ENCODE results near the gene PRAC1.

Gene PRAC1

DNA sequence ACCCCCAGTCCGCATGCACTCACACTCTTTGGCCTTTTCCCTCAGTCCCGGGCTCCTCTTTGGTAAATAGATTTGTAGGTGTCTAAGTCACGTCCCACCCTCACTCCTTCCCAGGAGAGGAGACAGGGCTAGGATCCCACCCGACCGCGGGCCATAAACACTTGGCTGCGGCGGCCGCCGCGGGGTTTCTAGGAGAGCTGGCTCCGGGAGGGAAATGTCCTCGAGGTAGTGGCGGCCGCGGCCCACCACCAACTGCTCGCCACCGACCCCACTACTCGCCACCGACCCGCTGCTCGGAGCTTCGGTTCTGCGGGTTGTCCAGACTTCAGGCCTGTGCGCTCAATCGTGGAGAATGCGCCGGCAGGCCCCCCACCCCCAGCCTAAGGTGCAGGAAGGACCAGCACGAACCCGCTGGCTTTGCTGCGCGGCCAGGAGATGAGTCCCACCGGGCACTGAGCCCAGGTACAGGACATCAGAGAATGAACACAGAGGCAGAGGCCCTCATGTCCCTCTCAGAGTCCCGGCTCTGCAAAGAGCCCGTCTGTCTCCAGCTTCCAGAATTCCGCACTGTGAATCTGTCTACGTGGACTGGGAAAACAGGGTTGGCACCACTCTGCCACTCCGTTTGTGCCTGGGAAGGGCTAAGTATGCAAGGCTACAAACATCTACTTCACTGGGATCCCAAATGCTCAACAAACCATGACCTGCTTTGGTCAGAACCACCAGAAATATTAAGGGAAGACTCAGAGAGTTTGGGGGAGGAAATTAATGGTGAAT is 3.2 kb upstream of the PRAC1 start:
- DNase-seq: no peak
- no peak; the same call in 1 of the 2 replicates for TF ChIP-seq EZH2phosphoT487 (IDR thresholded peaks at IDR 0.05; ENCODE audit: low read length)
- peak; percentile 37 for TF ChIP-seq EZH2 (optimal IDR thresholded peaks at IDR 0.05; ENCODE audit: low read depth, low read length)
- H3K4me2 ChIP-seq (ENCODE audit: low read depth, low read length): peak overlapping the region; percentile 64; the same call in 1 of the 2 replicates
- no peaks in the 10 kb centered on the region for H3K79me2 ChIP-seq (ENCODE audit: low read length)
- no peaks in the 10 kb centered on the region for H3K36me3 ChIP-seq (replicated peaks; ENCODE audit: insufficient read depth, low read length)
- H3F3A ChIP-seq (ENCODE audit: insufficient read depth, low read length): no peaks in the 10 kb centered on the region
- no peaks in the 10 kb centered on the region for H4K20me1 ChIP-seq (ENCODE audit: insufficient read depth, low read length)
- no peaks in the 10 kb centered on the region for H3K4me1 ChIP-seq (ENCODE audit: low read length)
- no peaks in the 10 kb centered on the region for H3K9me3 ChIP-seq (replicated peaks; ENCODE audit: insufficient read depth, low read length)
- H3K9ac ChIP-seq (ENCODE audit: low read length): no peak overlapping the region
- no peaks in the 10 kb centered on the region for H3K9me2 ChIP-seq (replicated peaks; ENCODE audit: insufficient read depth, low read length)
- peak overlapping the region; percentile 33; the same call in 1 of the 2 replicates for H3K4me3 ChIP-seq (ENCODE audit: low read length)
- no peak overlapping the region for H3K27ac ChIP-seq (ENCODE audit: low read length)
- peak overlapping the region; percentile 15; the same call in 1 of the 2 replicates for H2AFZ ChIP-seq (ENCODE audit: low read length)
- H3K27me3 ChIP-seq (replicated peaks; ENCODE audit: insufficient read depth, low read length): peaks cover 92% of the 10 kb centered on the region

DNA sequence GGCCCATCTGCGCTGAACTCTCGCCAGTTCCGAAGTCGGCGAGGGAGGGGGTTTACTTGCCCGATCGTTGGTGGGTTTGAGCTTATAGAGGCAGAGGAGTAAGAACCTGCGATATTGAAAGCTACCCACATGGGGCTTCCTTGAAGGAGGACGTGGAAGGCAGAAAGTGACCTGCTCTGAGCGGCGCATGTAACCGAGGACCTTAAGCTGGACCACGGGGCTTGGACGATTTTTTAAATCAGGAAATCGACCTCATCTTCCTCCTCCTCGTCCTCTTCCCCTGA is 2.6 kb upstream of the PRAC1 start:
- Histone ChIP-seq H3K9ac (ENCODE audit: low read length) (no peak overlapping the region), H3K9me3 (replicated peaks; ENCODE audit: insufficient read depth, low read length) (no peaks in the 10 kb centered on the region), H3F3A (ENCODE audit: insufficient read depth, low read length) (no peaks in the 10 kb centered on the region), H3K9me2 (replicated peaks; ENCODE audit: insufficient read depth, low read length) (no peaks in the 10 kb centered on the region), H3K4me3 (ENCODE audit: low read length) (peak overlapping the region; percentile 33; the same call in 1 of the 2 replicates), H4K20me1 (ENCODE audit: insufficient read depth, low read length) (no peaks in the 10 kb centered on the region), H2AFZ (ENCODE audit: low read length) (peak overlapping the region; percentile 15; the same call in 1 of the 2 replicates), H3K4me1 (ENCODE audit: low read length) (no peaks in the 10 kb centered on the region), H3K27me3 (replicated peaks; ENCODE audit: insufficient read depth, low read length) (peaks cover 92% of the 10 kb centered on the region), H3K4me2 (ENCODE audit: low read depth, low read length) (peak overlapping the region; percentile 64; the same call in 1 of the 2 replicates), H3K79me2 (ENCODE audit: low read length) (no peaks in the 10 kb centered on the region), H3K27ac (ENCODE audit: low read length) (no peak overlapping the region), H3K36me3 (replicated peaks; ENCODE audit: insufficient read depth, low read length) (no peaks in the 10 kb centered on the region)
- no peak for DNase-seq
- no peak for TF ChIP-seq EZH2 (optimal IDR thresholded peaks at IDR 0.05; ENCODE audit: low read depth, low read length)
- no peak for TF ChIP-seq EZH2phosphoT487 (IDR thresholded peaks at IDR 0.05; ENCODE audit: low read length)
- TF ChIP-seq, protein P1, sequence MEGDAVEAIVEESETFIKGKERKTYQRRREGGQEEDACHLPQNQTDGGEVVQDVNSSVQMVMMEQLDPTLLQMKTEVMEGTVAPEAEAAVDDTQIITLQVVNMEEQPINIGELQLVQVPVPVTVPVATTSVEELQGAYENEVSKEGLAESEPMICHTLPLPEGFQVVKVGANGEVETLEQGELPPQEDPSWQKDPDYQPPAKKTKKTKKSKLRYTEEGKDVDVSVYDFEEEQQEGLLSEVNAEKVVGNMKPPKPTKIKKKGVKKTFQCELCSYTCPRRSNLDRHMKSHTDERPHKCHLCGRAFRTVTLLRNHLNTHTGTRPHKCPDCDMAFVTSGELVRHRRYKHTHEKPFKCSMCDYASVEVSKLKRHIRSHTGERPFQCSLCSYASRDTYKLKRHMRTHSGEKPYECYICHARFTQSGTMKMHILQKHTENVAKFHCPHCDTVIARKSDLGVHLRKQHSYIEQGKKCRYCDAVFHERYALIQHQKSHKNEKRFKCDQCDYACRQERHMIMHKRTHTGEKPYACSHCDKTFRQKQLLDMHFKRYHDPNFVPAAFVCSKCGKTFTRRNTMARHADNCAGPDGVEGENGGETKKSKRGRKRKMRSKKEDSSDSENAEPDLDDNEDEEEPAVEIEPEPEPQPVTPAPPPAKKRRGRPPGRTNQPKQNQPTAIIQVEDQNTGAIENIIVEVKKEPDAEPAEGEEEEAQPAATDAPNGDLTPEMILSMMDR (IDR thresholded peaks at IDR 0.05; ENCODE audit: low read length): no peak

DNA sequence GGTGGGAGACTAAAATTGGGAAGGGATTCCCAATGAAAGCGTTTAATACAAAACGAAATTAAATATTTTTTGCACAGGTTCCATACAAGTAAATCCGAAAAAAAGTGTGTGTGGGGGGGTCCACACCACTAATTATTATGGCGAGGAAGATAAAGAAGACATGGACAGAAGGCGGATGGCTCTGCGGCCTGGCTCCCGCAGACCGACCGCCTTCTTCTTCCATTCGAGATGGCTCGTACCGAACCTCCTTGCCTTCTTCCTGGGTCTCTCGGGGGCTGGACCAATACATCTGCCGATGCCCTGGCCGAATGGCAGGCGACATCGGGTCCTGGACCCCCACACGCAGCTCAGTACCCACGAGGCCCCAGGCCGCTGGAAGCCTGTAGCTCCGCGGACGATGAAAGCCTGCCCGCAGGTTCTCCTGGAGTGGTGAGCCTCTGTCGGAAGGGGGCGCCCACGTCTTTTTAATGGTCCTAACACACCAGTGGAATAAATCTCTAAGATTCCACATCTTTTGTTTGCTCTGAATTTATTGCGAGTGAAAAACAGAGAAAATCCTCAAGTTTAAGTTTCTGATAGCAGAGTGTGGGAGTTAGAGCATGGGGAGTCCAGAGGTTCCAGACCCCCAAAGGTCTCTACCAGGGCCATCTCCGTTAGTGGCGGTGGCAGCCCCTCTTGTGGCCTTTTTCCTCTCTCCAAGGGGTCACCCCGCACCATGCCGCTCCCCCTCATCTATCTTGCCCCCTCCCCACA is 2.1 kb upstream of the PRAC1 start:
- TF ChIP-seq EZH2 (optimal IDR thresholded peaks at IDR 0.05; ENCODE audit: low read depth, low read length) (no peak), EZH2phosphoT487 (IDR thresholded peaks at IDR 0.05; ENCODE audit: low read length) (no peak)
- TF ChIP-seq, protein P1 (IDR thresholded peaks at IDR 0.05; ENCODE audit: low read length): peak; percentile 72
- Histone ChIP-seq H3K27ac (ENCODE audit: low read length) (no peak overlapping the region), H3K27me3 (replicated peaks; ENCODE audit: insufficient read depth, low read length) (peaks cover 92% of the 10 kb centered on the region), H3F3A (ENCODE audit: insufficient read depth, low read length) (no peaks in the 10 kb centered on the region), H3K4me3 (ENCODE audit: low read length) (peak overlapping the region; percentile 49), H3K36me3 (replicated peaks; ENCODE audit: insufficient read depth, low read length) (no peaks in the 10 kb centered on the region), H3K4me1 (ENCODE audit: low read length) (no peaks in the 10 kb centered on the region), H2AFZ (ENCODE audit: low read length) (peak overlapping the region; percentile 15; the same call in 1 of the 2 replicates), H3K79me2 (ENCODE audit: low read length) (no peaks in the 10 kb centered on the region), H3K9ac (ENCODE audit: low read length) (no peak overlapping the region), H4K20me1 (ENCODE audit: insufficient read depth, low read length) (no peaks in the 10 kb centered on the region), H3K9me3 (replicated peaks; ENCODE audit: insufficient read depth, low read length) (no peaks in the 10 kb centered on the region), H3K4me2 (ENCODE audit: low read depth, low read length) (peak overlapping the region; percentile 64; the same call in 1 of the 2 replicates), H3K9me2 (replicated peaks; ENCODE audit: insufficient read depth, low read length) (no peaks in the 10 kb centered on the region)
- DNase-seq: peak; percentile 74
